Osteoblast (primary cell): ENCODE measurements around the gene TGFBR2. TPM values are rescaled to one million over a fixed set of nuclear protein-coding genes. Genes with fewer than 3 reads are reported as not detected.

Experiments
- DNase-seq: peaks from one replicate; pipeline ENCODE4 v3.0.0; 2011; ENCODE audit warnings: low spot score, mixed read lengths; ENCODE audit not compliant: insufficient read length; ENCODE audit errors: missing footprints
- H2AFZ ChIP-seq: 2 replicates; pipeline ENCODE4 v1.6.0; 2011; ENCODE audit warnings: mild to moderate bottlenecking, low read length
- H3K27ac ChIP-seq: 2 replicates; pipeline ENCODE4 v1.5.1; 2011; ENCODE audit warnings: mild to moderate bottlenecking, low read depth, low read length, moderate library complexity
- H3K27me3 ChIP-seq: 2 replicates; pipeline ENCODE4 v1.6.0; 2012; ENCODE audit warnings: mild to moderate bottlenecking, control low read depth, inconsistent platforms, low read length, moderate library complexity; ENCODE audit not compliant: insufficient read depth
- H3K36me3 ChIP-seq: 2 replicates; pipeline ENCODE4 v1.5.1; 2011; ENCODE audit warnings: mild to moderate bottlenecking, low read length, control low read depth, moderate library complexity; ENCODE audit not compliant: insufficient read depth
- H3K4me1 ChIP-seq: 2 replicates; pipeline ENCODE4 v1.5.1; 2011; ENCODE audit warnings: mild to moderate bottlenecking, low read length, control low read depth, moderate library complexity; ENCODE audit not compliant: insufficient read depth
- H3K4me2 ChIP-seq: 2 replicates; pipeline ENCODE4 v1.6.0; 2011; ENCODE audit warnings: mild to moderate bottlenecking, low read length; ENCODE audit not compliant: insufficient read depth
- H3K4me3 ChIP-seq: fragments of 200-600 bp; sonication (generic); 3 replicates; pipeline ENCODE4 v1.5.1; 2012; ENCODE audit warnings: mild to moderate bottlenecking, low read length, inconsistent platforms; ENCODE audit not compliant: insufficient read depth
- H3K79me2 ChIP-seq: 2 replicates; pipeline ENCODE4 v1.6.0; 2012; ENCODE audit warnings: mild to moderate bottlenecking, low read length, control low read depth, inconsistent platforms; ENCODE audit not compliant: insufficient read depth
- H3K9me3 ChIP-seq: 2 replicates; pipeline ENCODE4 v1.5.1; 2011; ENCODE audit warnings: low read depth, low read length, control low read depth
- H4K20me1 ChIP-seq: 2 replicates; pipeline ENCODE4 v1.6.0; 2012; ENCODE audit warnings: mild to moderate bottlenecking, low read length, control low read depth; ENCODE audit not compliant: insufficient read depth
- total RNA-seq: library from RNA; depleted of rRNA; stranded (reverse); fragments of >200 nt; gene quantifications from 2 replicates; pipeline ENCODE4 v1.2.3, GENCODE V29; 2012
- TF ChIP-seq, protein P1 (sequence below): IDR thresholded peaks from 2 replicates; pipeline ENCODE4 v1.5.1; 2011; ENCODE audit warnings: mild to moderate bottlenecking, low read depth, low read length, moderate library complexity; ENCODE audit errors: extremely low read depth

TGFBR2 gene
- total RNA-seq, 1 donor: 118 TPM

DNA sequence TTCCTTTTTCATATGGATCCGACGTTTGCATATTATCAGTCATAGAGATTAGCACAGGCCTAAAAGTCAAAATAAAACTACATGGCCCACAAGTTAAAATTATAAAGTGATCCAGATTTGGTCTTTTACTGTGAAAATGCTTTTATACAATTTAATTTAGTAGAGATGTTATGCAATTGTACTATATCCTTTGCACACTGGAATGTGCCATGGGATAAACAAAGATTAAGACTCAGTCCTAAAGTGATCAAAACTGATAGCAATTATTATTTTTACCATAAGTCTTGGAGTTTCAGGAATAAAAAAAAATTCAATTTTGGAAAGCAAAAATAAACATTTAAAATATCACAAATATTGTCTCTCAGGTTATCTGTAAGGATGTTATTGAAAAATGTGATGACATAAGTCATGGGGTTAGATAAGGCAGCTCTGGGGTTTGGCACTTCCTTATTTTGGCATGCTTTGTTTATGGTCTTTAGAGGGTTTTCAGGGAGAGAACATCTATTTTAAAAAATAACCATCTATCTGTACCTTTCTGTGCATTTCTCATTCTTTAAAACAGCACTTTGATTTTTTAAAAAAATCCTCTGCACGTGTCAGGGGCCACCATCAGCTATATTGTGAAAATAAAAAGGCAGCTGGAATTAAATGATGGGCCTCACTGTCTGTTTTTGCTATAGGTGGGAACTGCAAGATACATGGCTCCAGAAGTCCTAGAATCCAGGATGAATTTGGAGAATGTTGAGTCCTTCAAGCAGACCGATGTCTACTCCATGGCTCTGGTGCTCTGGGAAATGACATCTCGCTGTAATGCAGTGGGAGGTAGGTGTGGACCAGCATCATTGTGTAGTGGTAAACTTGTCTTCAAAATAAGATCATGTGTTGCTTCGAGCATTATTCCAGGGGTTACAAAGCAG lies 67.3 kb downstream of the TGFBR2 start:
- peaks cover 33% of the 10 kb centered on the region for H3K79me2 ChIP-seq
- no peak overlapping the region for H3K4me2 ChIP-seq
- TF ChIP-seq, protein P1, sequence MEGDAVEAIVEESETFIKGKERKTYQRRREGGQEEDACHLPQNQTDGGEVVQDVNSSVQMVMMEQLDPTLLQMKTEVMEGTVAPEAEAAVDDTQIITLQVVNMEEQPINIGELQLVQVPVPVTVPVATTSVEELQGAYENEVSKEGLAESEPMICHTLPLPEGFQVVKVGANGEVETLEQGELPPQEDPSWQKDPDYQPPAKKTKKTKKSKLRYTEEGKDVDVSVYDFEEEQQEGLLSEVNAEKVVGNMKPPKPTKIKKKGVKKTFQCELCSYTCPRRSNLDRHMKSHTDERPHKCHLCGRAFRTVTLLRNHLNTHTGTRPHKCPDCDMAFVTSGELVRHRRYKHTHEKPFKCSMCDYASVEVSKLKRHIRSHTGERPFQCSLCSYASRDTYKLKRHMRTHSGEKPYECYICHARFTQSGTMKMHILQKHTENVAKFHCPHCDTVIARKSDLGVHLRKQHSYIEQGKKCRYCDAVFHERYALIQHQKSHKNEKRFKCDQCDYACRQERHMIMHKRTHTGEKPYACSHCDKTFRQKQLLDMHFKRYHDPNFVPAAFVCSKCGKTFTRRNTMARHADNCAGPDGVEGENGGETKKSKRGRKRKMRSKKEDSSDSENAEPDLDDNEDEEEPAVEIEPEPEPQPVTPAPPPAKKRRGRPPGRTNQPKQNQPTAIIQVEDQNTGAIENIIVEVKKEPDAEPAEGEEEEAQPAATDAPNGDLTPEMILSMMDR: no peak
- H2AFZ ChIP-seq: no peak overlapping the region
- H3K9me3 ChIP-seq: no peaks in the 10 kb centered on the region
- H3K4me3 ChIP-seq: no peak overlapping the region
- H4K20me1 ChIP-seq: no peaks in the 10 kb centered on the region
- no peaks in the 10 kb centered on the region for H3K27me3 ChIP-seq
- no peaks in the 10 kb centered on the region for H3K4me1 ChIP-seq
- no peak overlapping the region for H3K27ac ChIP-seq
- no peak for DNase-seq
- H3K36me3 ChIP-seq: peaks cover 74% of the 10 kb centered on the region

DNA sequence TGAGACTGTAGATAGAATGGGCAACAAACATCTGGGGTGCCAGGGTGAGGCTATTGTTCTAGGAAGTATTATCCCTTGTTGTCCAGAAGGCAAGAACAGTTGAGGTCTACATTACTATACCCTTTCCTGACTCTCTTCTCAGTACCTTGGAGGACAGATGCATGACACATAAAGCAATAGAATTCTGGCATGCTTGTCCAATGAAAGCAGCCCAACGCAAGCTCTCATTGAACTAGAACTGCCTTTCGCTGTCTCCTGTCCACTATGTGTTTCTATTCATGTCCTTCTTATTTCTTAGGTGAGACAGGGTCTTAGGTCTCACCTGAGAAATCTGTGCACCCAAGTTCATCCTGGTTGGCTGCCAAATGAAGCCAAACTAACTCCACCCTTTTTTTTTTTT lies 68.6 kb downstream of the TGFBR2 start:
- H4K20me1 ChIP-seq: no peaks in the 10 kb centered on the region
- no peak for DNase-seq
- H3K27me3 ChIP-seq: no peaks in the 10 kb centered on the region
- no peak overlapping the region for H3K4me2 ChIP-seq
- peaks cover 42% of the 10 kb centered on the region for H3K79me2 ChIP-seq
- TF ChIP-seq, protein P1: no peak
- H2AFZ ChIP-seq: no peak overlapping the region
- H3K4me3 ChIP-seq: no peak overlapping the region
- H3K4me1 ChIP-seq: no peaks in the 10 kb centered on the region
- no peaks in the 10 kb centered on the region for H3K9me3 ChIP-seq
- peaks cover 85% of the 10 kb centered on the region for H3K36me3 ChIP-seq
- H3K27ac ChIP-seq: no peak overlapping the region

DNA sequence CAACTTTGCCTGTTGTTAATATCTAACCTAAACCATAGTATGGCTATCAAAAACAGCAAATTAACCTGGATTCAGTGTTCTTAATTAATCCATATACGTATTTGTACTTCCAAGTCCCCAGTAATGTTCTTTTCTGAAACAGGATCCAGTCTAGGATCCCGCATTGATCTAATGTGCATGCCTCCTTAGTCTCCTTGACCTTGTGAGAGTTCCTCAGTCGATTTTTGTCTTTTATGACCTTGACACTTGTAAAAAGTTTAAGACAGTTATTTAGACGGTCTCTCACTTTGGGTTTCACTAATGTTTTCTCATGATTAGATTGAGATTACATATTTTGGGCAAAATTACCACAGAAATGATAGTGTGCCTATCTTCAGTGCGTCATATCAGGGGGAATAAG lies 69.4 kb downstream of the TGFBR2 start:
- Histone ChIP-seq H4K20me1 (no peaks in the 10 kb centered on the region), H3K4me3 (no peak overlapping the region), H3K27ac (no peak overlapping the region), H3K36me3 (peaks cover 79% of the 10 kb centered on the region), H3K79me2 (peaks cover 41% of the 10 kb centered on the region), H3K4me1 (no peaks in the 10 kb centered on the region), H3K9me3 (no peaks in the 10 kb centered on the region), H2AFZ (no peak overlapping the region), H3K4me2 (no peak overlapping the region), H3K27me3 (no peaks in the 10 kb centered on the region)
- TF ChIP-seq, protein P1: no peak
- DNase-seq: no peak
